ENCODE data around the gene CORO2A.
"Not testable (repeated sequence)": the region's sequence is repeated elsewhere in the genome, so short reads cannot be mapped to it uniquely, and the experiment has no call there.

The CORO2A gene

GRCh38 chr9:98134702-98135557 is 57.5 kb downstream of the CORO2A start:
- Histone ChIP-seq H4K5ac (ENCODE audit: low read length) (no peak overlapping the region), H3K4ac (ENCODE audit: low read depth, low read length) (no peak overlapping the region), H3K79me1 (ENCODE audit: low read length) (no peaks in the 10 kb centered on the region), H3K23ac (ENCODE audit: low read length) (no peak overlapping the region), H3K4me1 (ENCODE audit: control insufficient read depth, low read depth, low read length) (no peaks in the 10 kb centered on the region), H3K27ac (ENCODE audit: low read depth, low read length) (no peak overlapping the region), H3K4me3 (ENCODE audit: low read length) (no peak overlapping the region), H2BK5ac (ENCODE audit: low read length) (no peak overlapping the region), H2AK5ac (ENCODE audit: low read length) (no peak overlapping the region), H3K79me2 (ENCODE audit: control insufficient read depth, insufficient read depth, low read length) (no peaks in the 10 kb centered on the region), H3K36me3 (ENCODE audit: control insufficient read depth, insufficient read depth, low read length) (peaks cover 12% of the 10 kb centered on the region), H3K56ac (ENCODE audit: low read length) (no peak overlapping the region), H3K4me2 (ENCODE audit: low read length) (no peak overlapping the region), H3K18ac (ENCODE audit: low read length) (no peak overlapping the region), H2BK120ac (ENCODE audit: low read depth, low read length) (no peak overlapping the region), H3K9ac (ENCODE audit: low read length) (no peak overlapping the region), H4K8ac (ENCODE audit: low read depth, low read length) (no peak overlapping the region), H2BK15ac (replicated peaks; ENCODE audit: low read depth) (no peak overlapping the region), H3K27me3 (ENCODE audit: insufficient read depth, low read length, poor library complexity) (no peaks in the 10 kb centered on the region)
- no CpG with 5 or more reads among the region's 12 CpGs for WGBS (ENCODE audit: extremely low coverage, insufficient coverage, low lambda C conversion rate)
- DNase-seq: no peak

DNA sequence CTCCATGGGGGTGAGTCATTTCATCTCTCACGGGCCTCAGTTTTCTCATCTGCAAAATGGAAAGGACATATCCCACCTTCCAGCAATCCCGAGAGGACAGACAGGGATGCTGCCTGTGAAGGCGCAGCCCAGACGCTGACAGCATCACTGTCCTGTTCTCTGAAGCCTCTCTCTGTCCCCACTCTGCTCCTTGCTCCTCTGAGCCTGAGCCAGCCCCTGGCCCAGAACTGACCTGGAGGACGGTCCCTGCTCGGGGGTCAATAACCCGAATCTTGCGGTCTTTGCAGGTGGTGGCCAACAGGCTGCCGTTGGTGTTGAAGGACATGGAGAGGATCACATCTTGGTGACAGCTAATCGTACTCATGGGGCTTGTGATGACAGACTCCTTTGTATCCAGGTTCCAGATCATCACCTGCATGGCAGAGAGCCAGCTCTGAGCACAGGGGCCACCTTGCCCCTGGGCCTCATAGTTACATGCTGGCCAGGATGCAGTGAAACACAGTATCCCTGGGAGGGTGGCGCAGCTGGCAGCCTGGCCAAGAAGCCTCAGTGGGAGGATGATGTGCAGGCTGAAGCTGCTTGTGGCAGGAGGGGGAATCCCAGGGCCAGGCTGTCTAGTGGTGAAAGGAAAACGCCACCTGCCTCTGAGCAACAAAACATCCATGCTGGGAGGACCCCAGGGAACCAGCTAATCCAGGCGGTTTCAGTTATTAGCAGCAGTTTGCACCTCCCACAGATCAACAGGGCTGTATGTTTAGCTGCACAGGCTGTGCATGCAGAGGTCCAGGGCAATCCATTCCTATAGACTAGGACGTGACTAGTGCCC is 59.4 kb downstream of the CORO2A start:
- Histone ChIP-seq H2BK15ac (replicated peaks; ENCODE audit: low read depth) (no peak overlapping the region), H2BK5ac (ENCODE audit: low read length) (no peak overlapping the region), H3K79me2 (ENCODE audit: control insufficient read depth, insufficient read depth, low read length) (no peaks in the 10 kb centered on the region), H3K56ac (ENCODE audit: low read length) (no peak overlapping the region), H2AK5ac (ENCODE audit: low read length) (no peak overlapping the region), H3K4ac (ENCODE audit: low read depth, low read length) (no peak overlapping the region), H2BK120ac (ENCODE audit: low read depth, low read length) (no peak overlapping the region), H3K27ac (ENCODE audit: low read depth, low read length) (no peak overlapping the region), H4K8ac (ENCODE audit: low read depth, low read length) (no peak overlapping the region), H3K79me1 (ENCODE audit: low read length) (no peaks in the 10 kb centered on the region), H3K4me3 (ENCODE audit: low read length) (no peak overlapping the region), H3K9ac (ENCODE audit: low read length) (no peak overlapping the region), H4K5ac (ENCODE audit: low read length) (no peak overlapping the region), H3K23ac (ENCODE audit: low read length) (no peak overlapping the region), H3K4me1 (ENCODE audit: control insufficient read depth, low read depth, low read length) (no peaks in the 10 kb centered on the region), H3K36me3 (ENCODE audit: control insufficient read depth, insufficient read depth, low read length) (peaks cover 17% of the 10 kb centered on the region), H3K4me2 (ENCODE audit: low read length) (no peak overlapping the region), H3K18ac (ENCODE audit: low read length) (no peak overlapping the region), H3K27me3 (ENCODE audit: insufficient read depth, low read length, poor library complexity) (no peaks in the 10 kb centered on the region)
- WGBS (ENCODE audit: extremely low coverage, insufficient coverage, low lambda C conversion rate): no CpG with 5 or more reads among the region's 14 CpGs
- DNase-seq: no peak

GRCh38 chr9:98132158-98132557 is 60.3 kb downstream of the CORO2A start:
- H2BK5ac ChIP-seq (ENCODE audit: low read length): no peak overlapping the region
- DNase-seq: no peak
- peaks cover 15% of the 10 kb centered on the region for H3K36me3 ChIP-seq (ENCODE audit: control insufficient read depth, insufficient read depth, low read length)
- no peak overlapping the region for H2BK15ac ChIP-seq (replicated peaks; ENCODE audit: low read depth)
- H4K8ac ChIP-seq (ENCODE audit: low read depth, low read length): no peak overlapping the region
- no peak overlapping the region for H3K27ac ChIP-seq (ENCODE audit: low read depth, low read length)
- no peaks in the 10 kb centered on the region for H3K79me2 ChIP-seq (ENCODE audit: control insufficient read depth, insufficient read depth, low read length)
- H4K5ac ChIP-seq (ENCODE audit: low read length): no peak overlapping the region
- no peaks in the 10 kb centered on the region for H3K27me3 ChIP-seq (ENCODE audit: insufficient read depth, low read length, poor library complexity)
- H3K56ac ChIP-seq (ENCODE audit: low read length): no peak overlapping the region
- H3K4me1 ChIP-seq (ENCODE audit: control insufficient read depth, low read depth, low read length): no peaks in the 10 kb centered on the region
- no peak overlapping the region for H2AK5ac ChIP-seq (ENCODE audit: low read length)
- no peak overlapping the region for H3K4ac ChIP-seq (ENCODE audit: low read depth, low read length)
- WGBS (ENCODE audit: extremely low coverage, insufficient coverage, low lambda C conversion rate): no CpG with 5 or more reads among the region's 9 CpGs
- no peak overlapping the region for H2BK120ac ChIP-seq (ENCODE audit: low read depth, low read length)
- H3K4me2 ChIP-seq (ENCODE audit: low read length): no peak overlapping the region
- no peak overlapping the region for H3K18ac ChIP-seq (ENCODE audit: low read length)
- H3K9ac ChIP-seq (ENCODE audit: low read length): no peak overlapping the region
- H3K23ac ChIP-seq (ENCODE audit: low read length): no peak overlapping the region
- no peaks in the 10 kb centered on the region for H3K79me1 ChIP-seq (ENCODE audit: low read length)
- no peak overlapping the region for H3K4me3 ChIP-seq (ENCODE audit: low read length)

DNA sequence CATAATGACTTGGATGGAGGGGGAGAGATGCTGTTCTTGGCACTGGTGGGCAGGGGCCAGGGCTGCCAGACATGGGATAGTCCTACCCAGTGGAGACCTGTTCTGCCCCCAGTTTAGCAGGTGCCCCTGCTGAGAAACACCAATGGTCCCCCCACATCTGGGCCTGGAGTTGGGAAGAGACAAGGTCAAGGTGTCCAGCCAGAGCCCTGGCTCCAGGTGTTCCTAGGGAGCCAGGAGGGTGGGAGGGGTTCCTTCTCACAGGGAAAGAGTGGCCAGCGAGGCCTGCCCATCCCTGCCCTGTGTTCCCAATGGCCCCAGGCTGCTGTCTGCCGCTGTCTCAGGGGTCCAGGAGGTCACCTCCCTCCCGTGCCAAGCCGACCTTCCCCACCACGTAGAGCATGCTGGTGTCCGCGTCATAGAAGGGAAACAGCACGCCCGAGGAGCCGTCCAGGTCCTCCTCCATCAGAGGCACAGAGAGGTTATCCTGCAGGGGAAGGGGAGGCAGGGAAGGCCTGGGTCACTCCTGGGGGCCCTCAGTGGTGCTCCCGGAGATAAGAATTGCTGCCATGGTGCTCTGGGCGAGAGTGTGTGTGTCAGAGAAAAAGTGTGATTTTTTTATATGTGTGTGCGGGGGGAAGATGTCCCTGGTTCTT is 61.7 kb downstream of the CORO2A start:
- Histone ChIP-seq H3K4ac (ENCODE audit: low read depth, low read length) (no peak overlapping the region), H3K27ac (ENCODE audit: low read depth, low read length) (no peak overlapping the region), H3K4me3 (ENCODE audit: low read length) (no peak overlapping the region), H2BK15ac (replicated peaks; ENCODE audit: low read depth) (no peak overlapping the region), H4K5ac (ENCODE audit: low read length) (no peak overlapping the region), H2BK120ac (ENCODE audit: low read depth, low read length) (no peak overlapping the region), H2BK5ac (ENCODE audit: low read length) (no peak overlapping the region), H3K79me2 (ENCODE audit: control insufficient read depth, insufficient read depth, low read length) (no peaks in the 10 kb centered on the region), H3K23ac (ENCODE audit: low read length) (no peak overlapping the region), H3K36me3 (ENCODE audit: control insufficient read depth, insufficient read depth, low read length) (peaks cover 12% of the 10 kb centered on the region), H3K79me1 (ENCODE audit: low read length) (no peaks in the 10 kb centered on the region), H3K18ac (ENCODE audit: low read length) (no peak overlapping the region), H3K4me2 (ENCODE audit: low read length) (no peak overlapping the region), H3K4me1 (ENCODE audit: control insufficient read depth, low read depth, low read length) (no peaks in the 10 kb centered on the region), H3K9ac (ENCODE audit: low read length) (no peak overlapping the region), H3K56ac (ENCODE audit: low read length) (no peak overlapping the region), H3K27me3 (ENCODE audit: insufficient read depth, low read length, poor library complexity) (no peaks in the 10 kb centered on the region), H4K8ac (ENCODE audit: low read depth, low read length) (no peak overlapping the region), H2AK5ac (ENCODE audit: low read length) (no peak overlapping the region)
- WGBS (ENCODE audit: extremely low coverage, insufficient coverage, low lambda C conversion rate): no CpG with 5 or more reads among the region's 13 CpGs
- no peak for DNase-seq

- H3K27ac ChIP-seq (ENCODE audit: low read depth, low read length); DNase-seq; H3K4me1 ChIP-seq (ENCODE audit: control insufficient read depth, low read depth, low read length); H4K5ac ChIP-seq (ENCODE audit: low read length); H2BK5ac ChIP-seq (ENCODE audit: low read length); H3K4ac ChIP-seq (ENCODE audit: low read depth, low read length); H3K56ac ChIP-seq (ENCODE audit: low read length); H4K8ac ChIP-seq (ENCODE audit: low read depth, low read length); H3K4me3 ChIP-seq (ENCODE audit: low read length); H3K79me2 ChIP-seq (ENCODE audit: control insufficient read depth, insufficient read depth, low read length); H2BK15ac ChIP-seq (replicated peaks; ENCODE audit: low read depth); H3K79me1 ChIP-seq (ENCODE audit: low read length); H3K27me3 ChIP-seq (ENCODE audit: insufficient read depth, low read length, poor library complexity); H2BK120ac ChIP-seq (ENCODE audit: low read depth, low read length); H3K4me2 ChIP-seq (ENCODE audit: low read length); H3K23ac ChIP-seq (ENCODE audit: low read length); H3K18ac ChIP-seq (ENCODE audit: low read length); H2AK5ac ChIP-seq (ENCODE audit: low read length); H3K9ac ChIP-seq (ENCODE audit: low read length): not testable (repeated sequence)
- peaks cover 13% of the 10 kb centered on the region for H3K36me3 ChIP-seq (ENCODE audit: control insufficient read depth, insufficient read depth, low read length)
- WGBS (ENCODE audit: extremely low coverage, insufficient coverage, low lambda C conversion rate): no CpG with 5 or more reads among the region's 4 CpGs
Observed at GRCh38 chr9:98130060-98130459, 62.4 kb downstream of the CORO2A start.

Measured in mesendoderm (in vitro differentiated cells).